GM12892 (cell line): ENCODE measurements around the gene PROZ.

ENCODE experiments used
- POLR2A ChIP-seq: IDR thresholded peaks from 2 replicates; pipeline ENCODE4 v1.6.1; 2011; ENCODE audit warnings: low read depth, low read length, control low read depth
- POLR2AphosphoS5 ChIP-seq: IDR thresholded peaks from 2 replicates; pipeline ENCODE4 v1.6.1; 2011; ENCODE audit warnings: low read depth, low read length, control low read depth
- TAF1 ChIP-seq: IDR thresholded peaks from 2 replicates; pipeline ENCODE4 v1.6.1; 2011; ENCODE audit warnings: low read depth, mild to moderate bottlenecking, control low read depth, low read length, borderline replicate concordance

GRCh38 chr13:113145911-113146598 is 12.4 kb upstream of the PROZ start:
- TF ChIP-seq POLR2A = no peak
- no peak for TF ChIP-seq POLR2AphosphoS5
- no peak for TF ChIP-seq TAF1
